K562 (cell line): ENCODE measurements around the gene UGT1A6. TPM values are rescaled to one million over a fixed set of nuclear protein-coding genes. Genes with fewer than 3 reads are reported as not detected.

Experiments
- ATAC-seq: fragments of 200-7000 bp; cut with Tn5 transposase; 3 replicates; pipeline ENCODE4 v1.9.1; 2020; ENCODE audit warnings: moderate library complexity
- BruUV-seq: library from RNA; stranded (reverse); fragments of 400-500 nt; replicated peaks from 2 replicates; lab custom pipeline; 2021; lab: Mats Ljungman, UMichigan
- CTCF ChIA-PET: fragments of 300-600 bp; formaldehyde crosslinking; extraction: SDS; loops from one replicate; lab custom pipeline; 2021; ENCODE audit warnings: low intra/inter-chr PET ratio; lab: Yijun Ruan, JAX
- POLR2A ChIA-PET: fragments of 300-600, 350-650 bp; sonication (Branson Sonifier 250); formaldehyde crosslinking; extraction: SDS; loops from one replicate; lab custom pipeline; 2021; ENCODE audit warnings: antibody characterized with exemption, inconsistent platforms; lab: Yijun Ruan, JAX
- DNase-seq, 4 experiments: peaks; one replicate each; pipeline versions ENCODE4 v3.0.0 to v3.0.0-alpha.2; 2011 to 2018; ENCODE audit warnings: low spot score in 3 of 4, mixed read lengths in 3 of 4; ENCODE audit errors: extremely low read depth in 1 of 4
- FAIRE-seq: peaks from 2 replicates; lab custom pipeline; 2011; peaks lifted over from hg19 to GRCh38; lab: Jason Lieb, UNC
- H2AFZ ChIP-seq: 2 replicates; pipeline ENCODE4 v1.6.0; 2011; ENCODE audit warnings: low read depth, low read length, control low read depth, inconsistent platforms
- H3K27ac ChIP-seq: fragments of 200-600 bp; 3 replicates; pipeline ENCODE4 v1.8.0; 2011; ENCODE audit warnings: low read depth, mild to moderate bottlenecking, control low read depth, inconsistent platforms, low read length, moderate library complexity, mixed read lengths; ENCODE audit errors: extremely low read depth
- H3K27me3 ChIP-seq, 2 experiments: fragments of 300-600 bp in 1 of 2; 2 replicates in 1 of 2; 3 replicates in 1 of 2; pipeline versions ENCODE4 v1.6.0 to v1.8.0; 2011; ENCODE audit warnings: inconsistent platforms in 2 of 2, low read length in 2 of 2, mild to moderate bottlenecking in 1 of 2, mixed read lengths in 1 of 2, moderate library complexity in 1 of 2; ENCODE audit not compliant: control insufficient read depth in 2 of 2, insufficient read depth in 2 of 2
- H3K36me3 ChIP-seq: fragments of 300-600 bp; 3 replicates; pipeline ENCODE4 v1.8.0; 2011; ENCODE audit warnings: mild to moderate bottlenecking, low read length, inconsistent platforms; ENCODE audit not compliant: control insufficient read depth, insufficient read depth
- H3K4me1 ChIP-seq, 2 experiments: fragments of 200-600 bp in 1 of 2; replicated peaks in 1 of 2; 2 replicates in 1 of 2; 3 replicates in 1 of 2; pipeline versions ENCODE4 v1.5.1 to v1.8.0; 2011; ENCODE audit warnings: inconsistent platforms in 2 of 2, low read length in 2 of 2, mild to moderate bottlenecking in 1 of 2, mixed read lengths in 1 of 2, moderate library complexity in 1 of 2; ENCODE audit not compliant: control insufficient read depth in 2 of 2, insufficient read depth in 2 of 2
- H3K4me2 ChIP-seq: 2 replicates; pipeline ENCODE4 v1.6.1; 2011; ENCODE audit warnings: low read length, control low read depth, inconsistent platforms, mixed read lengths; ENCODE audit not compliant: insufficient read depth
- H3K4me3 ChIP-seq: fragments of 200-600 bp; sonication (generic), shearing (Covaris generic); 2 replicates; pipeline ENCODE4 v1.5.1; 2016; ENCODE audit warnings: control low read depth, inconsistent platforms
- H3K79me2 ChIP-seq: fragments of 200-600 bp; 3 replicates; pipeline ENCODE4 v1.8.0; 2011; ENCODE audit warnings: low read length, inconsistent platforms; ENCODE audit not compliant: control insufficient read depth, insufficient read depth
- H3K9ac ChIP-seq, 2 experiments: 2 replicates each; pipeline versions ENCODE4 v1.6.0 to v1.6.1; 2011; ENCODE audit warnings: low read depth in 2 of 2, low read length in 2 of 2, control low read depth in 1 of 2, inconsistent platforms in 1 of 2, mild to moderate bottlenecking in 1 of 2, mixed read lengths in 1 of 2; ENCODE audit not compliant: insufficient read depth in 1 of 2
- H3K9me1 ChIP-seq: one replicate; pipeline ENCODE4 v1.6.0; 2011; ENCODE audit warnings: inconsistent platforms, mild to moderate bottlenecking, low read length, moderate library complexity; ENCODE audit not compliant: control insufficient read depth, insufficient read depth
- H3K9me3 ChIP-seq: replicated peaks from 2 replicates; pipeline ENCODE4 v1.5.1; 2011; ENCODE audit warnings: low read depth, low read length, inconsistent platforms; ENCODE audit not compliant: control insufficient read depth, insufficient read depth
- H4K20me1 ChIP-seq: replicated peaks from 2 replicates; pipeline ENCODE4 v1.6.1; 2011; ENCODE audit warnings: low read length, inconsistent platforms, mixed read lengths; ENCODE audit not compliant: control insufficient read depth, insufficient read depth
- BHLHE40 ChIP-seq: IDR thresholded peaks from 2 replicates; pipeline ENCODE4 v1.6.1; 2011; ENCODE audit warnings: low read length, improper control_type of control experiment
- CGGBP1 ChIP-seq: fragments of 250-450 bp; sonication (Bioruptor Pico); IDR thresholded peaks from 2 replicates; pipeline ENCODE4 v1.9.0; 2021; ENCODE audit warnings: mild to moderate bottlenecking
- GABPB2 ChIP-seq: fragments of 250-450 bp; sonication (Bioruptor Pico); conservative IDR thresholded peaks from 2 replicates; pipeline ENCODE4 v1.5.1; 2021; ENCODE audit warnings: mild to moderate bottlenecking
- ID3 ChIP-seq, 2 experiments: fragments of 250-450 bp in 1 of 2; fragments of 450-650 bp in 1 of 2; sonication (Bioruptor Pico) in 1 of 2; IDR thresholded peaks; 2 replicates each; pipeline versions ENCODE4 v1.6.1 to v1.8.0; 2016 to 2021; ENCODE audit warnings: mild to moderate bottlenecking in 2 of 2, moderate library complexity in 2 of 2, missing compliant biosample characterization in 1 of 2, missing genetic modification characterization in 1 of 2
- JUNB ChIP-seq: fragments of 450-650 bp; formaldehyde crosslinking; conservative IDR thresholded peaks from 2 replicates; pipeline ENCODE4 v1.4.0; 2020; ENCODE audit warnings: mild to moderate bottlenecking
- KAT2B ChIP-seq: IDR thresholded peaks from one replicate; pipeline ENCODE4 v1.6.1; 2012; ENCODE audit warnings: low read depth, mild to moderate bottlenecking, control low read depth, inconsistent platforms, low read length, moderate library complexity
- NCOA1 ChIP-seq: fragments of 450-650 bp; IDR thresholded peaks from 2 replicates; pipeline ENCODE4 v1.6.1; 2016; ENCODE audit warnings: low read depth
- NCOA6 ChIP-seq: fragments of 450-650 bp; IDR thresholded peaks from 2 replicates; pipeline ENCODE4 v1.6.1; 2017; ENCODE audit warnings: mild to moderate bottlenecking
- ZNF146 ChIP-seq: IDR thresholded peaks from one replicate; pipeline ENCODE4 v1.6.1; 2018; ENCODE audit warnings: missing compliant biosample characterization; ENCODE audit not compliant: unreplicated experiment
- WGBS: fragments of 100-300 bp; shearing (Covaris generic); methylation state at CpG from one replicate; pipeline ENCODE4 v1.1.6; 2016; ENCODE audit warnings: low coverage, mixed read lengths; ENCODE audit not compliant: insufficient coverage; ENCODE audit errors: missing lambda C conversion rate; 5-methylcytosine and 5-hydroxymethylcytosine counted together
- in situ Hi-C: fragments of 300-500 bp; cut with MboI; formaldehyde crosslinking; loops from 4 replicates; pipeline ENCODE4 v1.15.0; 2018; ENCODE audit warnings: inconsistent platforms, mixed read lengths
- intact Hi-C: fragments of 100-400 bp; cut with micrococcal nuclease; formaldehyde crosslinking; loops from 2 replicates; pipeline ENCODE4 v1.14.2; 2022
- polyA plus RNA-seq, 8 experiments: library from polyadenylated mRNA; depleted of rRNA in 4 of 8; stranded (reverse) in 5 of 8; unstranded in 3 of 8; fragments of >200 nt; fragmentation: Nextera tagmentation in 2 of 8; fragmentation: Illumina TruSeq in 1 of 8; extraction: Ambion mirVana in 2 of 8; extraction: Trizol in 1 of 8; gene quantifications; 2 replicates each; pipeline versions ENCODE4 v1.2.1 to v1.2.3, GENCODE V29; 2011 to 2014; ENCODE audit warnings: inconsistent platforms in 1 of 8, missing spikeins in 1 of 8
- total RNA-seq, 7 experiments: library from RNA; depleted of rRNA in 6 of 7; stranded (reverse); fragments of >200 nt in 6 of 7; fragmentation: Illumina TruSeq in 2 of 7; extraction: Trizol in 2 of 7; gene quantifications; 2 replicates each; pipeline versions ENCODE4 v1.2.1 to v1.2.3, GENCODE V29; 2011 to 2021; ENCODE audit warnings: low replicate concordance in 1 of 7

UGT1A6 gene
- total and polyA plus RNA-seq, 9 of the 15 experiments (the other 6 are each of a cell fraction or from before 2014, with no cell fraction given): not detected

GRCh38 chr2:233705911-233706506, 13.3 kb downstream of the UGT1A6 start:
- no peak overlapping the region for H3K4me2 ChIP-seq
- ATAC-seq (no peak), FAIRE-seq (no peak), DNase-seq (no peak)
- H3K27ac ChIP-seq: no peak overlapping the region
- H3K27me3 ChIP-seq: peaks cover 0 to 4% of the 10 kb centered on the region in 2 experiments; a peak in 1 of 5 replicates
- intact Hi-C loops: no loop called here
- in situ Hi-C loops: no loop called here
- POLR2A ChIA-PET: no interaction called here
- no peaks in the 10 kb centered on the region for H3K4me1 ChIP-seq
- no peaks in the 10 kb centered on the region for H3K36me3 ChIP-seq
- BruUV-seq: no TSS peak
- H2AFZ ChIP-seq: no peak overlapping the region
- CTCF ChIA-PET: no interaction called here
- H3K79me2 ChIP-seq: no peaks in the 10 kb centered on the region
- H3K9me3 ChIP-seq: no peaks in the 10 kb centered on the region
- 14% methylated on average over 4 of the region's 4 CpGs for WGBS
- no peak for TF ChIP-seq JUNB
- TF ChIP-seq GABPB2: no peak
- no peak for TF ChIP-seq ID3 (CRISPR knock-in tag; IDR thresholded peaks at IDR 0.05)
- TF ChIP-seq ID3 (tag; IDR thresholded peaks at IDR 0.05): no peak
- no peak for TF ChIP-seq NCOA1
- TF ChIP-seq BHLHE40: no peak
- no peak for TF ChIP-seq KAT2B
- no peak for TF ChIP-seq CGGBP1
- no peak for TF ChIP-seq ZNF146
- TF ChIP-seq NCOA6: no peak
- no peak overlapping the region for H3K9ac ChIP-seq
- no peaks in the 10 kb centered on the region for H4K20me1 ChIP-seq
- H3K4me3 ChIP-seq: no peak overlapping the region
- no peaks in the 10 kb centered on the region for H3K9me1 ChIP-seq
